Fibroblast of peridontal ligament (primary cell): ENCODE results near the gene PIGW.
"Not testable (repeated sequence)": the region's sequence is repeated elsewhere in the genome, so short reads cannot be mapped to it uniquely, and the experiment has no call there.

Experiments used
- DNase-seq: peaks from one replicate; pipeline ENCODE4 v3.0.0-alpha.2; 2010; ENCODE audit errors: extremely low read depth

The PIGW gene

GRCh38 chr17:36507266-36507665 is 27.5 kb upstream of the PIGW start:
- no peak for DNase-seq

- not testable (repeated sequence) for DNase-seq
Measured at GRCh38 chr17:36508439-36508838, 26.3 kb upstream of the PIGW start.

- DNase-seq, result no peak
Measured at GRCh38 chr17:36509272-36509985, 25.4 kb upstream of the PIGW start.

GRCh38 chr17:36510636-36511035 is 24.2 kb upstream of the PIGW start:
- no peak for DNase-seq

GRCh38 chr17:36511216-36511615 is 23.6 kb upstream of the PIGW start:
- DNase-seq, result no peak

GRCh38 chr17:36512641-36513040 is 22.1 kb upstream of the PIGW start:
- DNase-seq, result no peak

GRCh38 chr17:36514856-36515255 is 19.9 kb upstream of the PIGW start:
- DNase-seq, result no peak

- DNase-seq, result no peak
Measured at GRCh38 chr17:36515837-36516236, 18.9 kb upstream of the PIGW start.

GRCh38 chr17:36523113-36523512 is 11.7 kb upstream of the PIGW start:
- DNase-seq, result no peak

GRCh38 chr17:36524428-36524876 is 10.3 kb upstream of the PIGW start:
- no peak for DNase-seq

GRCh38 chr17:36525113-36525512 is 9.7 kb upstream of the PIGW start:
- DNase-seq, result no peak

GRCh38 chr17:36525888-36526287 is 8.9 kb upstream of the PIGW start:
- DNase-seq, result no peak

- no peak for DNase-seq
Measured at GRCh38 chr17:36527621-36528250, 7.1 kb upstream of the PIGW start.

GRCh38 chr17:36529121-36529520 is 5.7 kb upstream of the PIGW start:
- peak; percentile 19 for DNase-seq

- no peak for DNase-seq
Measured at GRCh38 chr17:36532435-36532975, 2.3 kb upstream of the PIGW start.

GRCh38 chr17:36533935-36534839 is 600 bp upstream of the PIGW start:
- peak; percentile 39 for DNase-seq

- DNase-seq, result no peak
Measured at GRCh38 chr17:36535669-36536081, 888 bp downstream of the PIGW start.

GRCh38 chr17:36540696-36541095 is 5.9 kb downstream of the PIGW start:
- DNase-seq, result no peak

GRCh38 chr17:36542755-36543154 is 8.0 kb downstream of the PIGW start:
- no peak for DNase-seq

- DNase-seq, result peak; percentile 61
Measured at GRCh38 chr17:36544044-36544306, 9.2 kb downstream of the PIGW start.

GRCh38 chr17:36544307-36545076 is 9.7 kb downstream of the PIGW start, which contains the start of gene GGNBP2:
TSS of gene GGNBP2 (plus strand) at chr17:36544919. CDS start at chr17:36545725, 806 bp downstream.
- peak; percentile 85 for DNase-seq

GRCh38 chr17:36545077-36545464 is 10.3 kb downstream of the PIGW start:
- DNase-seq, result no peak
